GM23248 (cell line): ENCODE results near the gene TMEM219.

ENCODE experiments used
- EZH2 ChIP-seq: fragments of 200-600 bp; sonication (generic); IDR thresholded peaks from 2 replicates; pipeline ENCODE4 v1.6.1; 2018; ENCODE audit warnings: antibody characterized with exemption, mild to moderate bottlenecking; ENCODE audit not compliant: insufficient read depth, poor library complexity, severe bottlenecking
- EZH2phosphoT487 ChIP-seq: fragments of 200-600 bp; sonication (generic); IDR thresholded peaks from 2 replicates; pipeline ENCODE4 v1.6.1; 2018; ENCODE audit warnings: antibody characterized with exemption, moderate library complexity, mild to moderate bottlenecking, low read depth; ENCODE audit not compliant: insufficient read depth

DNA sequence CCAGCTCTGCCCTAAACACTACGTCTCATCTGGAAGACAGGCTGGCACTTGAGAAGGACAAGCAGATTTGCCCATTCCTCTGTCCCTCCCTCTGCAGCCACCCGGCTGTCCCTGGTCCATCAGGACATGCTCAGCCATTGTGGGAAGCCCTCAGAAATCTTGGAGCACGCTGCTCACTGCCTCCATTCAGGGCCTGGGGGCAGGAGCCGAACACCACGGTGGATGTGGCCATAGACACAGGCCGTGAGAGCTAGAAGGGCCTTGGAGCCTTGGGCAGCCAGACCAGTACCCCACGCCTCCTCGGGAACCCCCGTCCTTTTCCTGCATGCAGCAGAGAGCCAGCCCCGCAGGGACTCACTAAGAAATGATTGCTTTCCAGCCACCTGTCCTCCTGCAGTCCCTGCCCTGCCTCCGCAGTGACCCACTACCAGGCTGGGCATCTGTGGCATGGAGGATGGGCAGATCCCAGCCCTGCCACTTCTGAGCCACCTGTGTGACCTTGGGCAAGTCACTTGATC, 45.6 kb downstream of the TMEM219 start:
- TF ChIP-seq EZH2 (no peak), EZH2phosphoT487 (no peak)
